GM12891 (cell line): Measurements from ENCODE around the gene TMEM184B.

ENCODE experiments used
- DNase-seq: peaks from one replicate; pipeline ENCODE4 v3.0.0; 2011; ENCODE audit warnings: low spot score; ENCODE audit not compliant: insufficient read length
- FAIRE-seq: peaks from 2 replicates; lab custom pipeline; 2011; peaks lifted over from hg19 to GRCh38; lab: Jason Lieb, UNC
- PAX5 ChIP-seq: IDR thresholded peaks from 2 replicates; pipeline ENCODE4 v1.6.1; 2011; ENCODE audit warnings: low read length, moderate library complexity, mild to moderate bottlenecking; ENCODE audit not compliant: insufficient read depth, severe bottlenecking
- POLR2A ChIP-seq: IDR thresholded peaks from 2 replicates; pipeline ENCODE4 v1.6.1; 2011; ENCODE audit warnings: low read depth, low read length, control low read depth
- POLR2AphosphoS5 ChIP-seq: IDR thresholded peaks from 2 replicates; pipeline ENCODE4 v1.6.1; 2011; ENCODE audit warnings: low read depth, low read length, control low read depth
- POU2F2 ChIP-seq: IDR thresholded peaks from 2 replicates; pipeline ENCODE4 v1.6.1; 2011; ENCODE audit warnings: low read depth, mild to moderate bottlenecking, control low read depth, low read length, moderate library complexity
- SPI1 ChIP-seq: IDR thresholded peaks from 2 replicates; pipeline ENCODE4 v1.6.1; 2011; ENCODE audit warnings: low read depth, low read length, control low read depth
- TAF1 ChIP-seq: IDR thresholded peaks from 2 replicates; pipeline ENCODE4 v1.6.1; 2011; ENCODE audit warnings: low read depth, low read length, control low read depth

The TMEM184B gene

DNA sequence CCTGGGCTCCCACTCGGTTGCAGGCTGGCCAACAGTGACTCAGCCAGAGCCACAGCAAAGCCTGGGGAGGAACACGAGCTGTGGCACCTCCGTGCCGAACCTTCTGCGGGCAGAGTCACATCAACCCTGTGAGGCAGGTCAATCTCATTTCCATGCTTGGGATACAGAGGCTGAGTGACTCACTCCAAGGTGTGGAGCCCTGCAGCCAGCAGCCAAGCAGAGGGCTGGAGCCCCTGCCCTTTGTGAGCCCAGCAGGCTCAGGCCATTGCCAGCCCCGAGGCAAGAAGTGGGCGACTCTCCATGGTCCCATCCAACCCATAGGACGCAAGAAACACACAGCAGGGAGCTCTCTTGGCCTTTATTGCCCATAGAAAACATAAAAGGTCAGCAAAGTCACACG lies 23.1 kb upstream of the TMEM184B start:
- no peak for DNase-seq
- no peak for FAIRE-seq

DNA sequence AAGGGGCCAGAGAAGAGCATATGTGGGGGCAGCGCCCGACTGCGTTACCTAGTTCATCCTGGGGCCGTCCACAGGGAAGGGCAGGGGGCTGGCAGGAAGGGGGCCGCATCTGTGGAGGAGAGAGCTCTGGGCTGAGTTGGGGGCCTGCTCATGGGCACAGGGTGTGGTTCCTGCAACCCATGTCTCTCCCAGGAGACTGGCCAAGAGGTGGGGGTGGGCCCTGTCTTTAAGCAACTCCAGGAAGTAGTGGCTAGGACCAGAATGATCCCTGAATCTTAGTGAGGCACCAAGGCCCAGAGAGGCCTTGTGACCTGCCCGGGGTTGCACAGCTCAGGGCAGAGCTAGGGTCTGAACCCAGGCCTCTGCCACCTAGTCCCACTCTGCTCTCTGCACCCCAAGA lies 22.5 kb upstream of the TMEM184B start:
- TF ChIP-seq POLR2AphosphoS5, result no peak
- no peak for TF ChIP-seq SPI1
- no peak for TF ChIP-seq POU2F2
- no peak for TF ChIP-seq TAF1
- TF ChIP-seq POLR2A, result no peak
- TF ChIP-seq PAX5, result no peak
- no peak for DNase-seq
- no peak for FAIRE-seq

More for the DNA sequence above, 23.1 kb upstream of the TMEM184B start:
- TF ChIP-seq TAF1 (no peak), POLR2AphosphoS5 (no peak), PAX5 (no peak), SPI1 (no peak)

- TF ChIP-seq POLR2A (no peak), TAF1 (no peak), PAX5 (no peak), POLR2AphosphoS5 (no peak)
- FAIRE-seq, result no peak
- no peak for DNase-seq
Observed at GRCh38 chr22:38294193-38294592, 21.4 kb upstream of the TMEM184B start.

GRCh38 chr22:38292694-38293093 lies 19.9 kb upstream of the TMEM184B start:
- DNase-seq (no peak), FAIRE-seq (no peak)
- TF ChIP-seq POLR2A (no peak), PAX5 (no peak), TAF1 (no peak), SPI1 (no peak), POU2F2 (no peak), POLR2AphosphoS5 (no peak)

GRCh38 chr22:38291201-38291777 lies 18.5 kb upstream of the TMEM184B start:
- TF ChIP-seq POLR2A, result no peak
- no peak for TF ChIP-seq TAF1
- TF ChIP-seq SPI1, result no peak
- DNase-seq (no peak), FAIRE-seq (no peak)

DNA sequence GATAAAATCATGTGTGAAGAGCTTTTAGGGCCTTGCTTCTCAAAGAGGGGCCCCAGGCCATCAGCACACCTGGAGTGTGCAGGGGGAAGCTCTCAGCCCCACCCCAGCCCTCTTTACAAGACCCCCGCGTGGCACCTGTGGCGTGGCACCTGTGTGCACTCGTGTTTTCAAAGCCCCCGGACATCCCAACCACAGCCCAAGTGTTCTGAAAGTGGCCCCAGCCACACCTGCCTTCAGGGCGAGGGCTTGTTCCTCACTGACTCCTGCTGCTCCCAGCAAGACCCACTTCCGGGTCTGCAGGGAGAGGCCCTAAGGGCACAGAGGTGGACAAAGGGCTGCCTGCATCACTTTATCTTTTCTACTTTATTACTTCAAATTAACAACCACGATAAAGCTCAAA lies 17.5 kb upstream of the TMEM184B start:
- no peak for TF ChIP-seq PAX5
- TF ChIP-seq POLR2A, result no peak
- no peak for TF ChIP-seq POU2F2
- no peak for TF ChIP-seq TAF1
- no peak for TF ChIP-seq SPI1
- TF ChIP-seq POLR2AphosphoS5, result no peak
- FAIRE-seq (no peak), DNase-seq (no peak)

GRCh38 chr22:38289583-38290082 lies 16.8 kb upstream of the TMEM184B start:
- DNase-seq, result no peak
- no peak for FAIRE-seq
- TF ChIP-seq TAF1 (no peak), POU2F2 (no peak), POLR2AphosphoS5 (no peak), PAX5 (no peak)

DNA sequence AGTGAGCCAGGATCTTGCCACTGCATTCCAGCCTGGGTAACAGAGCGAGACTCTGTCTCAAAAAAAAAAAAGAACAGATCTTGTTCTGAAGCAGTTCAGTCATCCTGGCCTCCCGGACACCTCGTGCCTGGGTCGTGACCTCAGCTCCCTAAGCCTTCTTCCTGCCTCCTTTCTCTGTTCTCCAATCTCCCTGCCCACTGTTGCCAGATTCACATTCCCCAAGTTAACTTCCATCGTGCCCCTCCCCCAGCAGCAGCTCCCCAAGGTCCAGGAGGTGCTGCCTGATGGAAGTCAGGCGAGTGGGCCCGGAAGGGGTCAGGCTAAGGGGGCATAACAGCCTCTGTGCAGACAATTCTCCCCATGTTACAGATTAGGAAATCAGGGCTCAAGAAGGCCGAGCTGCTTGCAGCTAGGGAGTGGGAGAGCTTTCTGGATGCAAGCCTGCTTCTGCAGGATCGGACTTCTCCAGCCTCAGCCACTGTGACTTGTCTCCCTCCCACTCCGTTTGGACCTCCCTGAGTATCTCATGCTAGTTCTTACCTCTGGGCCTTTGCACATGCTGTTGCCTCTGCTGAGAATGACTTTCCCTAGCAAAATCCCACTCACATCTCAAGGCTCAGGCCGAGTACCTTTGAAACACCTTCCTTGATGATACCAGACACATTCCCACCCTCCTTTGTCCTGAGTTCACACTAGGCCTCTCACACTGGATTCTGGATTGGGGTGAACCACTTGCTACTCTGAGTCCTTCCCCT lies 14.3 kb upstream of the TMEM184B start:
- DNase-seq, result no peak
- TF ChIP-seq POLR2A (no peak), POLR2AphosphoS5 (no peak), TAF1 (no peak), SPI1 (no peak)
- no peak for FAIRE-seq

DNA sequence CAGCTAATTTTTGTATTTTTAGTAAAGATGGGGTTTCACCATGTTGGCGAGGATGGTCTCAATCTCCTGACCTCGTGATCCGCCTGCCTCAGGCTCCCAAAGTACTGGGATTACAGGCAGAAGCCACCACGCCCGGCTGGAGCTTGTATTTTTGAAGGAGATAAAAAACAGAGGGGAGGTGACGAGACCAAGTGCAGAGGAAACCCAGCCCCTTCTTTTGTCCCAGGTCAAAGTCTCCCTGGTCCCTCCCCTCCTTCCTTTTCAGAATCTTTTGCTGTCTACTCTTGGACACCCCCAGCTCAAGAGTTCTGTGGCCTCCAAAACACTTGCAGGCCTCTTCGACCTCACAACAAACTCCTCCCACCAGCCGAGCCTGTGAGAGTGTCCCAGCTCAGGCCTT lies 12.2 kb upstream of the TMEM184B start:
- TF ChIP-seq POLR2A (no peak), POLR2AphosphoS5 (no peak), SPI1 (no peak), POU2F2 (no peak), PAX5 (no peak), TAF1 (no peak)
- FAIRE-seq (no peak), DNase-seq (no peak)

DNA sequence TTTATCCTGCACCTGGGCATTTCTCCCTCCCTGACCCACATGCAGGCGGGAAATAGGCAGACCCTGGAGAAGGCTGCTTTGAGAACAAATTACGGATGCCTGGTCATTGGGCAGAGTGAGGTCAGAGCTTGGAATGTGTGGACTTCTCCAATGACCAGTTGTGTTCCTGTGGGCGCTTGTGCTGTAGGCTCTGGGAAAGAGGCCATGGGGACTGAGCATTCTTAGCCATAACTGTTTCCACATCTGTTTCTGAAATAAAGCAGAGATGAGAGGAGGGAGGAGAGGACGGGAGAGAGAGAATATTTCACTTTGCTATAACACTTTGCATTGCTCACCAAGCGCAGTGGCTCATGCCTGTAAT lies 11.2 kb upstream of the TMEM184B start:
- FAIRE-seq (no peak), DNase-seq (no peak)
- no peak for TF ChIP-seq POLR2A
- TF ChIP-seq POLR2AphosphoS5, result no peak
- TF ChIP-seq TAF1, result no peak
- TF ChIP-seq PAX5, result no peak
- TF ChIP-seq POU2F2, result no peak
- TF ChIP-seq SPI1, result no peak
